NCI-H146 (cell line): ENCODE data around the gene SLC16A4.

ENCODE experiments used
- DNase-seq: peaks from one replicate; lab custom pipeline; 2025; lab: John Stamatoyannopoulos, UW

Gene SLC16A4

GRCh38 chr1:110326826-110327225 lies 64.0 kb downstream of the SLC16A4 start:
- no peak for DNase-seq

GRCh38 chr1:110324667-110325066 lies 66.2 kb downstream of the SLC16A4 start:
- DNase-seq, result no peak

- peak; percentile 27 for DNase-seq
Measured at GRCh38 chr1:110321846-110322245, 69.0 kb downstream of the SLC16A4 start.

- no peak for DNase-seq
Measured at GRCh38 chr1:110321045-110321444, 69.8 kb downstream of the SLC16A4 start.

- no peak for DNase-seq
Measured at GRCh38 chr1:110320168-110320518, 70.7 kb downstream of the SLC16A4 start.

GRCh38 chr1:110319332-110320167 lies 71.3 kb downstream of the SLC16A4 start:
- no peak for DNase-seq

GRCh38 chr1:110318046-110318445 lies 72.8 kb downstream of the SLC16A4 start:
- DNase-seq, result no peak

- DNase-seq, result no peak
Measured at GRCh38 chr1:110316735-110317134, 74.1 kb downstream of the SLC16A4 start.
